Activated CD4-positive, CD25-positive, alpha-beta regulatory T cell treated with anti-CD3 and anti-CD28 coated beads, Interleukin-2, amount 50 U/mL, for 16 hours (primary cell): Measurements from ENCODE around the gene ARV1.
"Not testable (repeated sequence)": the region's sequence is repeated elsewhere in the genome, so short reads cannot be mapped to it uniquely, and the experiment has no call there.

Experiments used
- DNase-seq: peaks from one replicate; pipeline ENCODE4 v3.0.0-alpha.2; 2020; ENCODE audit warnings: low read depth, low spot score

The ARV1 gene

GRCh38 chr1:231019711-231020110 is 40.8 kb downstream of the ARV1 start:
- DNase-seq: no peak

GRCh38 chr1:231020139-231020601 is 41.3 kb downstream of the ARV1 start:
- no peak for DNase-seq

GRCh38 chr1:231020816-231021215 is 41.9 kb downstream of the ARV1 start:
- no peak for DNase-seq

- DNase-seq: no peak
Measured at GRCh38 chr1:231021540-231022031, 42.7 kb downstream of the ARV1 start.

GRCh38 chr1:231022543-231022942 is 43.6 kb downstream of the ARV1 start:
- not testable (repeated sequence) for DNase-seq

GRCh38 chr1:231023150-231023549 is 44.3 kb downstream of the ARV1 start:
- DNase-seq: no peak

- DNase-seq: no peak
Measured at GRCh38 chr1:231026576-231026975, 47.7 kb downstream of the ARV1 start.

GRCh38 chr1:231027136-231027925 is 48.4 kb downstream of the ARV1 start:
- no peak for DNase-seq

- no peak for DNase-seq
Measured at GRCh38 chr1:231027971-231028370, 49.1 kb downstream of the ARV1 start.

GRCh38 chr1:231028682-231029081 is 49.8 kb downstream of the ARV1 start:
- DNase-seq: no peak

- not testable (repeated sequence) for DNase-seq
Measured at GRCh38 chr1:231029247-231029646, 50.4 kb downstream of the ARV1 start.

- no peak for DNase-seq
Measured at GRCh38 chr1:231029841-231030240, 50.9 kb downstream of the ARV1 start.

GRCh38 chr1:231032963-231033362 is 54.1 kb downstream of the ARV1 start:
- no peak for DNase-seq

- DNase-seq: no peak
Measured at GRCh38 chr1:231035799-231036198, 56.9 kb downstream of the ARV1 start.

GRCh38 chr1:231036416-231036815 is 57.5 kb downstream of the ARV1 start:
- DNase-seq: no peak

- DNase-seq: no peak
Measured at GRCh38 chr1:231037585-231038517, 59.0 kb downstream of the ARV1 start.

- DNase-seq: no peak
Measured at GRCh38 chr1:231039161-231040018, 60.5 kb downstream of the ARV1 start.

GRCh38 chr1:231040019-231040799 is 61.3 kb downstream of the ARV1 start, which contains the start of gene FAM89A:
Gene FAM89A (minus strand): TSS chr1:231040254. CDS start chr1:231040211, 43 bp downstream.
- no peak for DNase-seq

- no peak for DNase-seq
Measured at GRCh38 chr1:231040800-231041718, 62.2 kb downstream of the ARV1 start.
